GM23338 (cell line): ENCODE results near the gene SF3A1. TPM values are rescaled to one million over a fixed set of nuclear protein-coding genes. Genes with fewer than 3 reads are reported as not detected.

Experiments used
- ATAC-seq: fragments of 200-7000 bp; cut with Tn5 transposase; 3 replicates; pipeline ENCODE4 v1.9.1; 2020
- DNase-seq: peaks from one replicate; pipeline ENCODE4 v3.0.0-alpha.2; 2015; ENCODE audit warnings: low spot score
- H2AFZ ChIP-seq: fragments of 200-600 bp; sonication (generic); 2 replicates; pipeline ENCODE4 v1.8.0; 2016; ENCODE audit warnings: antibody characterized with exemption, mild to moderate bottlenecking, moderate library complexity
- H3F3A ChIP-seq: fragments of 200-600 bp; sonication (generic); replicated peaks from 2 replicates; pipeline ENCODE4 v1.8.0; 2017; ENCODE audit warnings: antibody characterized with exemption, mixed run types, low read depth
- H3K27ac ChIP-seq: fragments of 200-600 bp; sonication (generic); 2 replicates; pipeline ENCODE4 v1.6.1; 2016; ENCODE audit warnings: low read depth
- H3K27me3 ChIP-seq: fragments of 200-600 bp; sonication (generic); 2 replicates; pipeline ENCODE4 v1.8.0; 2016; ENCODE audit warnings: mild to moderate bottlenecking, mixed run types, moderate library complexity; ENCODE audit not compliant: insufficient read depth
- H3K36me3 ChIP-seq: fragments of 200-600 bp; sonication (generic); 2 replicates; pipeline ENCODE4 v1.8.0; 2016; ENCODE audit warnings: mild to moderate bottlenecking; ENCODE audit not compliant: insufficient read depth
- H3K4me1 ChIP-seq: fragments of 200-600 bp; sonication (generic); 2 replicates; pipeline ENCODE4 v1.8.0; 2016; ENCODE audit warnings: mild to moderate bottlenecking, moderate library complexity; ENCODE audit not compliant: insufficient read depth
- H3K4me2 ChIP-seq: fragments of 200-600 bp; sonication (generic); 2 replicates; pipeline ENCODE4 v1.7.1; 2017; ENCODE audit warnings: mixed run types
- H3K4me3 ChIP-seq: fragments of 200-600 bp; sonication (generic); 2 replicates; pipeline ENCODE4 v1.6.1; 2016; ENCODE audit warnings: mixed run types
- H3K79me2 ChIP-seq: fragments of 200-600 bp; sonication (generic); replicated peaks from 2 replicates; pipeline ENCODE4 v1.8.0; 2017; ENCODE audit warnings: mild to moderate bottlenecking; ENCODE audit not compliant: insufficient read depth
- H3K9me2 ChIP-seq: fragments of 200-600 bp; sonication (generic); 2 replicates; pipeline ENCODE4 v1.8.0; 2017; ENCODE audit not compliant: insufficient read depth
- H4K20me1 ChIP-seq: fragments of 200-600 bp; sonication (generic); replicated peaks from 2 replicates; pipeline ENCODE4 v1.8.0; 2017; ENCODE audit warnings: mild to moderate bottlenecking; ENCODE audit not compliant: insufficient read depth
- H3K27ac Mint-ChIP-seq: 2 replicates; pipeline ENCODE4 v1.8.0; 2020; ENCODE audit warnings: inconsistent platforms, mild to moderate bottlenecking, moderate library complexity, mixed read lengths
- H3K27me3 Mint-ChIP-seq: 3 replicates; pipeline ENCODE4 v1.8.0; 2022; ENCODE audit warnings: low read depth, mild to moderate bottlenecking, moderate library complexity, mixed read lengths, inconsistent platforms; ENCODE audit not compliant: insufficient read depth, poor library complexity
- H3K36me3 Mint-ChIP-seq: 3 replicates; pipeline ENCODE4 v1.8.0; 2021; ENCODE audit warnings: low read depth, mild to moderate bottlenecking, inconsistent platforms, moderate library complexity, mixed read lengths
- H3K4me1 Mint-ChIP-seq: 3 replicates; pipeline ENCODE4 v1.8.0; 2020; ENCODE audit warnings: mild to moderate bottlenecking, inconsistent platforms, mixed read lengths
- H3K4me3 Mint-ChIP-seq: 3 replicates; pipeline ENCODE4 v1.8.0; 2021; ENCODE audit warnings: moderate library complexity, mild to moderate bottlenecking, inconsistent platforms, mixed read lengths
- H3K9me3 Mint-ChIP-seq: 3 replicates; pipeline ENCODE4 v1.8.0; 2020; ENCODE audit warnings: moderate library complexity, mild to moderate bottlenecking, inconsistent platforms, mixed read lengths
- EZH2 ChIP-seq: fragments of 200-600 bp; sonication (generic); IDR thresholded peaks from one replicate; pipeline ENCODE4 v1.8.0; 2017; ENCODE audit warnings: antibody characterized with exemption, mild to moderate bottlenecking, low read depth; ENCODE audit not compliant: unreplicated experiment
- EZH2phosphoT487 ChIP-seq: fragments of 200-600 bp; sonication (generic); IDR thresholded peaks from one replicate; pipeline ENCODE4 v1.8.1; 2018; ENCODE audit warnings: antibody characterized with exemption; ENCODE audit not compliant: unreplicated experiment
- NANOG ChIP-seq: IDR thresholded peaks from 2 replicates; pipeline ENCODE4 v1.6.1; 2016; ENCODE audit warnings: antibody characterized with exemption, borderline replicate concordance
- POLR2AphosphoS5 ChIP-seq: IDR thresholded peaks from 2 replicates; pipeline ENCODE4 v1.6.1; 2016; ENCODE audit warnings: antibody characterized with exemption, low read depth
- REST ChIP-seq: IDR thresholded peaks from one replicate; pipeline ENCODE4 v1.6.1; 2018; ENCODE audit warnings: antibody characterized with exemption; ENCODE audit not compliant: unreplicated experiment
- STAT1 ChIP-seq: IDR thresholded peaks from one replicate; pipeline ENCODE4 v1.6.1; 2016; ENCODE audit warnings: antibody characterized with exemption; ENCODE audit not compliant: unreplicated experiment
- ZNF331 ChIP-seq: fragments of 250-450 bp; sonication (Bioruptor Pico); IDR thresholded peaks from 2 replicates; pipeline ENCODE4 v1.5.0; 2020; ENCODE audit warnings: low read depth, mild to moderate bottlenecking, moderate library complexity
- ZNF462 ChIP-seq: fragments of 250-450 bp; sonication (Bioruptor Pico); IDR thresholded peaks from 2 replicates; pipeline ENCODE4 v1.5.0; 2020; ENCODE audit warnings: mild to moderate bottlenecking, moderate library complexity
- polyA plus RNA-seq: library from polyadenylated mRNA; unstranded; fragments of >200 nt; fragmentation: Nextera tagmentation; extraction: Ambion mirVana; gene quantifications from 2 replicates; pipeline ENCODE4 v1.2.1, GENCODE V29; 2016
- total RNA-seq: library from RNA; depleted of rRNA; stranded (reverse); fragments of >200 nt; shearing (Covaris generic); gene quantifications from 2 replicates; pipeline ENCODE4 v1.2.3, GENCODE V29; 2014
- TF ChIP-seq, protein P1 (sequence below), 2 experiments: fragments of 200-600 bp in 1 of 2; sonication (generic) in 1 of 2; conservative IDR thresholded peaks; 2 replicates each; pipeline versions ENCODE4 v1.5.1 to v1.6.1; 2016 to 2017; ENCODE audit warnings: antibody characterized with exemption in 2 of 2, low read depth in 2 of 2, mild to moderate bottlenecking in 2 of 2, moderate library complexity in 1 of 2

Gene SF3A1
- total and polyA plus RNA-seq, 2 experiments from 2014 or later: 107 to 108 TPM

GRCh38 chr22:30397656-30398635 is 41.3 kb upstream of the SF3A1 start:
- H3K27ac ChIP-seq: no peak overlapping the region
- Mint-ChIP-seq H3K4me1 (peaks cover 32% of the 10 kb centered on the region), H3K27ac (no peak overlapping the region), H3K9me3 (no peaks in the 10 kb centered on the region), H3K36me3 (no peaks in the 10 kb centered on the region; the same call in 1 of the 3 replicates), H3K27me3 (peaks cover 43% of the 10 kb centered on the region), H3K4me3 (peak overlapping the region; percentile 82)
- no peaks in the 10 kb centered on the region for H3K36me3 ChIP-seq
- peak overlapping the region; percentile 32; the same call in 1 of the 2 replicates for H2AFZ ChIP-seq
- no peaks in the 10 kb centered on the region for H3K9me2 ChIP-seq
- peaks cover 34% of the 10 kb centered on the region for H3K27me3 ChIP-seq
- ATAC-seq (peak; percentile 7; the same call in 1 of the 3 replicates), DNase-seq (no peak)
- H3K79me2 ChIP-seq: no peaks in the 10 kb centered on the region
- peak overlapping the region; percentile 93 for H3K4me2 ChIP-seq
- no peaks in the 10 kb centered on the region for H4K20me1 ChIP-seq
- peak overlapping the region; percentile 81 for H3K4me3 ChIP-seq
- peaks cover 20% of the 10 kb centered on the region for H3K4me1 ChIP-seq
- peaks cover 4% of the 10 kb centered on the region; the same call in 1 of the 2 replicates for H3F3A ChIP-seq
- TF ChIP-seq REST (no peak), EZH2 (no peak), ZNF331 (CRISPR knock-in tag) (no peak), POLR2AphosphoS5 (no peak), ZNF462 (CRISPR knock-in tag) (no peak), EZH2phosphoT487 (no peak), STAT1 (no peak), NANOG (no peak)
- TF ChIP-seq, protein P1, sequence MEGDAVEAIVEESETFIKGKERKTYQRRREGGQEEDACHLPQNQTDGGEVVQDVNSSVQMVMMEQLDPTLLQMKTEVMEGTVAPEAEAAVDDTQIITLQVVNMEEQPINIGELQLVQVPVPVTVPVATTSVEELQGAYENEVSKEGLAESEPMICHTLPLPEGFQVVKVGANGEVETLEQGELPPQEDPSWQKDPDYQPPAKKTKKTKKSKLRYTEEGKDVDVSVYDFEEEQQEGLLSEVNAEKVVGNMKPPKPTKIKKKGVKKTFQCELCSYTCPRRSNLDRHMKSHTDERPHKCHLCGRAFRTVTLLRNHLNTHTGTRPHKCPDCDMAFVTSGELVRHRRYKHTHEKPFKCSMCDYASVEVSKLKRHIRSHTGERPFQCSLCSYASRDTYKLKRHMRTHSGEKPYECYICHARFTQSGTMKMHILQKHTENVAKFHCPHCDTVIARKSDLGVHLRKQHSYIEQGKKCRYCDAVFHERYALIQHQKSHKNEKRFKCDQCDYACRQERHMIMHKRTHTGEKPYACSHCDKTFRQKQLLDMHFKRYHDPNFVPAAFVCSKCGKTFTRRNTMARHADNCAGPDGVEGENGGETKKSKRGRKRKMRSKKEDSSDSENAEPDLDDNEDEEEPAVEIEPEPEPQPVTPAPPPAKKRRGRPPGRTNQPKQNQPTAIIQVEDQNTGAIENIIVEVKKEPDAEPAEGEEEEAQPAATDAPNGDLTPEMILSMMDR (conservative IDR thresholded peaks at IDR 0.05; ENCODE audit: low read depth in 2 of 2): no peak
